Lung (tissue), 12 donors: Measurements from ENCODE around the gene ME2. TPM values are rescaled to one million over a fixed set of nuclear protein-coding genes. Genes with fewer than 3 reads are reported as not detected.
A peak's percentile ranks its signal among the peaks of the same experiment; 100 is the strongest.

ENCODE experiments used
- ATAC-seq: fragments of 200-7000 bp; cut with Tn5 transposase; one replicate; pipeline ENCODE4 v1.9.1; 2020; ENCODE audit warnings: moderate number of reproducible peaks; ENCODE audit not compliant: insufficient read depth, low FRiP score
- DNase-seq, 3 donors: peaks; one replicate each; pipeline ENCODE4 v3.0.0-alpha.2; 2013 to 2017
- H3K27ac ChIP-seq, 2 donors: one replicate each; pipeline ENCODE4 v1.5.1; 2013; ENCODE audit warnings: mild to moderate bottlenecking in 2 of 2, moderate library complexity in 2 of 2, control low read depth in 1 of 2, inconsistent platforms in 1 of 2, low read depth in 1 of 2, low read length in 1 of 2
- H3K27me3 ChIP-seq, 3 donors: one replicate each; pipeline ENCODE4 v1.5.1; 2013; ENCODE audit warnings: low read length in 2 of 3; ENCODE audit not compliant: control insufficient read depth in 3 of 3, insufficient read depth in 3 of 3
- H3K36me3 ChIP-seq, 4 donors: one replicate each; pipeline ENCODE4 v1.5.1; 2013; ENCODE audit warnings: low read length in 4 of 4, mild to moderate bottlenecking in 1 of 4, moderate library complexity in 1 of 4; ENCODE audit not compliant: control insufficient read depth in 4 of 4, insufficient read depth in 4 of 4
- H3K4me1 ChIP-seq, 5 donors: one replicate each; pipeline ENCODE4 v1.5.1; 2013; ENCODE audit warnings: low read length in 5 of 5, mild to moderate bottlenecking in 2 of 5, moderate library complexity in 1 of 5; ENCODE audit not compliant: control insufficient read depth in 5 of 5, insufficient read depth in 5 of 5
- H3K4me3 ChIP-seq: one replicate; pipeline ENCODE4 v1.5.1; 2013; ENCODE audit warnings: mild to moderate bottlenecking, control low read depth, moderate library complexity
- H3K9ac ChIP-seq, 2 donors: one replicate each; pipeline ENCODE4 v1.5.1; 2013; ENCODE audit warnings: low read length in 2 of 2, control low read depth in 1 of 2; ENCODE audit not compliant: insufficient read depth in 1 of 2
- H3K9me3 ChIP-seq, 4 donors: one replicate each; pipeline ENCODE4 v1.5.1; 2013; ENCODE audit warnings: low read length in 3 of 4, mild to moderate bottlenecking in 1 of 4, moderate library complexity in 1 of 4; ENCODE audit not compliant: control insufficient read depth in 4 of 4, insufficient read depth in 3 of 4
- CTCF ChIP-seq: IDR thresholded peaks from 2 replicates; pipeline ENCODE4 v1.5.1; 2012; ENCODE audit warnings: mild to moderate bottlenecking; ENCODE audit errors: control extremely low read depth, extremely low read depth
- WGBS, 2 donors: extraction: QIAGEN DNeasy Blood & Tissue Kit; methylation state at CpG; one replicate each; pipeline ENCODE4 v1.1.7; 2013; 5-methylcytosine and 5-hydroxymethylcytosine counted together
- polyA plus RNA-seq, 2 donors: library from polyadenylated mRNA; stranded (reverse); fragments of 200-250 nt; gene quantifications; one replicate each; pipeline ENCODE4 v1.2.1, GENCODE V29; 2013
- total RNA-seq, 2 donors: library from RNA; depleted of rRNA in 1 of 2; stranded (reverse); fragments of >200 nt in 1 of 2; gene quantifications; one replicate each; pipeline ENCODE4 v1.2.1, GENCODE V29; 2014 to 2021
- donor health status: control.
- donor health status: control.
- donor health status: Bipolar disorder and iron deficiency.
- donor health status: healthy.
- donor health status: DM: yes; HTN: yes; CAD: no.

Gene ME2
- total and polyA plus RNA-seq, 4 donors: 17.9 to 52.0 (median 34.0) TPM

- WGBS, 2 donors: 85% methylated on average over 3 of the region's 3 CpGs
- no peak for TF ChIP-seq CTCF
- Histone ChIP-seq H3K27me3 (no peaks in the 10 kb centered on the region), H3K9me3 (no peaks in the 10 kb centered on the region), H3K27ac (no peak overlapping the region), H3K9ac (no peak overlapping the region), H3K36me3 (no peaks in the 10 kb centered on the region), H3K4me1 (no peaks in the 10 kb centered on the region), H3K4me3 (no peak overlapping the region)
- no peak for ATAC-seq
- DNase-seq: no peak
Observed at GRCh38 chr18:50857694-50858093, 21.2 kb upstream of the ME2 start.

- Histone ChIP-seq H3K9me3 (no peaks in the 10 kb centered on the region), H3K27me3 (no peaks in the 10 kb centered on the region), H3K4me1 (peaks cover 0 to 2% (median 0%) of the 10 kb centered on the region in 5 donors), H3K9ac (no peak overlapping the region), H3K4me3 (no peak overlapping the region), H3K27ac (no peak overlapping the region), H3K36me3 (no peaks in the 10 kb centered on the region)
- ATAC-seq (no peak), DNase-seq (no peak)
- TF ChIP-seq CTCF: no peak
Observed at GRCh38 chr18:50859793-50860555, 18.9 kb upstream of the ME2 start.

- no peaks in the 10 kb centered on the region for H3K9me3 ChIP-seq
- H3K27ac ChIP-seq: no peak overlapping the region
- H3K27me3 ChIP-seq: no peaks in the 10 kb centered on the region
- no peak overlapping the region for H3K4me3 ChIP-seq
- ATAC-seq (no peak), DNase-seq (no peak)
- H3K36me3 ChIP-seq: no peaks in the 10 kb centered on the region
- no peak for TF ChIP-seq CTCF
- WGBS, 2 donors: 70 to 90% methylated on average over 1 of the region's 1 CpG
- H3K9ac ChIP-seq: no peak overlapping the region
- H3K4me1 ChIP-seq: peaks cover 0 to 2% (median 0%) of the 10 kb centered on the region in 5 donors
Observed at GRCh38 chr18:50861617-50862016, 17.3 kb upstream of the ME2 start.

GRCh38 chr18:50862401-50862800 is 16.5 kb upstream of the ME2 start:
- WGBS, 2 donors: 29 to 62% methylated on average over 2 of the region's 2 CpGs
- TF ChIP-seq CTCF: no peak
- DNase-seq: no peak
- H3K4me1 ChIP-seq: peaks cover 0 to 2% (median 0%) of the 10 kb centered on the region in 5 donors
- ATAC-seq: peak; percentile 27
- no peaks in the 10 kb centered on the region for H3K36me3 ChIP-seq
- no peak overlapping the region for H3K4me3 ChIP-seq
- no peak overlapping the region for H3K9ac ChIP-seq
- no peaks in the 10 kb centered on the region for H3K9me3 ChIP-seq
- no peak overlapping the region for H3K27ac ChIP-seq
- no peaks in the 10 kb centered on the region for H3K27me3 ChIP-seq
